Heart left ventricle (tissue), 16 donors: ENCODE data around the gene ABCD4. TPM values are rescaled to one million over a fixed set of nuclear protein-coding genes. Genes with fewer than 3 reads are reported as not detected.
"Not testable (repeated sequence)": the region's sequence is repeated elsewhere in the genome, so short reads cannot be mapped to it uniquely, and the experiment has no call there.

Experiments
- ATAC-seq, 4 donors: fragments of 200-7000 bp; cut with Tn5 transposase; one replicate each; pipeline ENCODE4 v1.9.1; 2020 to 2022; ENCODE audit warnings: moderate library complexity in 4 of 4, mild to moderate bottlenecking in 3 of 4, moderate number of reproducible peaks in 1 of 4
- DNase-seq, 5 donors: peaks; one replicate each; pipeline ENCODE4 v3.0.0-alpha.2; 2020
- H3K27ac ChIP-seq, 12 donors: fragments of 200-600 bp; sonication (generic) in 4 of 12; one replicate each; pipeline versions ENCODE4 v1.5.0 to v1.8.0; 2016 to 2022; ENCODE audit warnings: mild to moderate bottlenecking in 2 of 12
- H3K27me3 ChIP-seq, 9 donors: fragments of 200-600 bp; sonication (generic) in 2 of 9; one replicate each; pipeline versions ENCODE4 v1.5.1 to v1.8.0; 2016 to 2022; ENCODE audit warnings: mild to moderate bottlenecking in 3 of 9
- H3K36me3 ChIP-seq, 9 donors: fragments of 200-600 bp; sonication (generic) in 2 of 9; one replicate each; pipeline versions ENCODE4 v1.5.0 to v1.8.0; 2018 to 2022; ENCODE audit warnings: mild to moderate bottlenecking in 2 of 9
- H3K4me1 ChIP-seq, 12 donors: fragments of 200-600 bp; sonication (generic) in 4 of 12; one replicate each; pipeline versions ENCODE4 v1.5.0 to v1.8.0; 2016 to 2022; ENCODE audit warnings: mild to moderate bottlenecking in 3 of 12
- H3K4me3 ChIP-seq, 12 donors: fragments of 200-600 bp; sonication (generic) in 4 of 12; one replicate each; pipeline versions ENCODE4 v1.5.0 to v1.8.0; 2017 to 2022; ENCODE audit warnings: mild to moderate bottlenecking in 9 of 12, moderate library complexity in 4 of 12
- H3K9me3 ChIP-seq, 12 donors: fragments of 200-600 bp; sonication (generic) in 4 of 12; one replicate each; pipeline versions ENCODE4 v1.5.0 to v1.8.0; 2016 to 2022; ENCODE audit warnings: mild to moderate bottlenecking in 1 of 12
- CTCF ChIP-seq, 12 donors: fragments of 200-600 bp; sonication (generic) in 4 of 12; IDR thresholded peaks; one replicate each; pipeline versions ENCODE4 v1.5.0 to v1.8.0; 2018 to 2022; ENCODE audit warnings: antibody characterized with exemption in 12 of 12, mild to moderate bottlenecking in 5 of 12
- POLR2A ChIP-seq, 2 donors: fragments of 450-650 bp; IDR thresholded peaks; one replicate each; pipeline ENCODE4 v1.6.1; 2017; ENCODE audit warnings: antibody characterized with exemption in 2 of 2, mild to moderate bottlenecking in 2 of 2, moderate library complexity in 2 of 2
- WGBS, 4 donors: extraction: QIAGEN DNeasy Blood & Tissue Kit in 2 of 4; methylation state at CpG; one replicate each; pipeline versions ENCODE4 v1.1.5 to v1.1.7; 2013 to 2018; 5-methylcytosine and 5-hydroxymethylcytosine counted together
- intact Hi-C, 10 donors: fragments of 100-400 bp; cut with DNase I; formaldehyde crosslinking; loops; one replicate each; pipeline versions ENCODE4 v1.11.1 to v1.14.2; 2022
- polyA plus RNA-seq, 2 donors: library from polyadenylated mRNA; stranded (reverse); fragments of 200-250 nt; gene quantifications; one replicate each; pipeline ENCODE4 v1.2.3, GENCODE V29; 2013
- total RNA-seq, 9 donors: library from RNA; depleted of rRNA in 2 of 9; stranded (reverse); fragments of >200 nt in 2 of 9; fragmentation: NEBNext Ultra II Directional in 3 of 9; extraction: Animal tissue kit (Norgen Biotek cat#: 25700) in 3 of 9; gene quantifications; one replicate each; pipeline versions ENCODE4 v1.1.0 to v1.2.4, GENCODE V29; 2016 to 2023
- donor health status: ischemic (EF 13 %, LVEDD 7.1; RV severe dilation, severe dysfunction).
- donor health status: healthy with polysubstance abuse.
- donor health status: DM: no; HTN: yes; CAD: no.
- donor health status: DM: no; HTN: no; CAD: no.
- donor health status: ischemic (EF 25% LVEDD 6.9; RV normal size, moderate dysfunction).
- donor health status: ischemic (EF 25% LVEDD 5.7; RV mildly dilated, moderate dysfunction).
- donor health status: healthy.
- donor health status: DM: yes; HTN: yes; CAD: no.
- donor health status: ischemic (EF 35%, LVEDD 5.7; RV mildly dilated, moderate dysfunction).
- donor health status: nonischemic (EF 11% LVEDD 7.7; RV severe dilation, severe dysfunction).
- donor health status: DM: yes; HTN: yes; CAD: no.
- donor health status: PGD.
- donor health status: ischemic (EF 29% LVEDD 5.4; RV normal size, mild dysfunction).
- donor health status: nonischemic (EF 23%, LVEDD 6.1; RV moderate dilation, normal function).

Gene ABCD4
- total and polyA plus RNA-seq, 11 donors, result 11.2 to 42.9 (median 22.3) TPM

GRCh38 chr14:74271365-74271764, 31.4 kb downstream of the ABCD4 start:
- Histone ChIP-seq H3K27ac (no peak overlapping the region), H3K4me1 (peaks cover 0 to 4% (median 0%) of the 10 kb centered on the region in 12 donors), H3K9me3 (no peaks in the 10 kb centered on the region), H3K36me3 (no peaks in the 10 kb centered on the region), H3K27me3 (peaks cover 0 to 3% (median 0%) of the 10 kb centered on the region in 9 donors), H3K4me3 (no peak overlapping the region)
- TF ChIP-seq POLR2A (IDR thresholded peaks at IDR 0.05) (no peak), CTCF (IDR thresholded peaks at IDR 0.05) (no peak)
- intact Hi-C loops, result no loop called here
- no peak for DNase-seq
- WGBS, 4 donors, result 36 to 95% (median 93%) methylated on average over 1 of the region's 1 CpG
- ATAC-seq, result no peak

GRCh38 chr14:74270382-74271177, 32.2 kb downstream of the ABCD4 start:
- WGBS, 4 donors, result 74 to 82% (median 78%) methylated on average over 14 of the region's 14 CpGs
- peak in 1 of 5 donors; percentile 7 for DNase-seq
- intact Hi-C loops, ATAC-seq, H3K9me3 ChIP-seq, H3K27ac ChIP-seq, H3K27me3 ChIP-seq, H3K4me1 ChIP-seq, H3K36me3 ChIP-seq, H3K4me3 ChIP-seq: not testable (repeated sequence)

- H3K36me3 ChIP-seq, result no peaks in the 10 kb centered on the region
- no peak overlapping the region for H3K27ac ChIP-seq
- ATAC-seq (no peak), DNase-seq (no peak)
- intact Hi-C loops, result no loop called here
- H3K9me3 ChIP-seq, result no peaks in the 10 kb centered on the region
- TF ChIP-seq POLR2A (IDR thresholded peaks at IDR 0.05) (no peak), CTCF (IDR thresholded peaks at IDR 0.05) (no peak)
- no peak overlapping the region for H3K4me3 ChIP-seq
- 46 to 59% (median 54%) methylated on average over 3 of the region's 3 CpGs for WGBS, 4 donors
- H3K4me1 ChIP-seq, result no peaks in the 10 kb centered on the region
- H3K27me3 ChIP-seq, result peaks cover 0 to 3% (median 0%) of the 10 kb centered on the region in 9 donors
These were observed 35.1 kb downstream of the ABCD4 start for GRCh38 chr14:74267588-74267987.

GRCh38 chr14:74265301-74265965, 37.3 kb downstream of the ABCD4 start:
- no peak overlapping the region for H3K27ac ChIP-seq
- WGBS, 4 donors, result 65 to 73% (median 67%) methylated on average over 13 of the region's 13 CpGs
- H3K27me3 ChIP-seq, result no peaks in the 10 kb centered on the region
- no peaks in the 10 kb centered on the region for H3K4me1 ChIP-seq
- DNase-seq (no peak), ATAC-seq (no peak)
- no peaks in the 10 kb centered on the region for H3K9me3 ChIP-seq
- intact Hi-C loops, result no loop called here
- no peak for TF ChIP-seq CTCF (IDR thresholded peaks at IDR 0.05)
- no peaks in the 10 kb centered on the region for H3K36me3 ChIP-seq
- H3K4me3 ChIP-seq, result no peak overlapping the region
